Small intestine (tissue), 7 donors: ENCODE results near the gene PRELID3B. TPM values are rescaled to one million over a fixed set of nuclear protein-coding genes. Genes with fewer than 3 reads are reported as not detected.

Experiments
- DNase-seq, 2 donors: peaks; one replicate each; pipeline versions ENCODE4 v3.0.0 to v3.0.0-alpha.2; 2013
- FAIRE-seq: peaks from 2 replicates; lab custom pipeline; 2012; peaks lifted over from hg19 to GRCh38; lab: Jason Lieb, UNC
- H3K27ac ChIP-seq, 3 donors: one replicate each; pipeline ENCODE4 v1.5.1; 2013; ENCODE audit warnings: low read length in 2 of 3, mild to moderate bottlenecking in 2 of 3, control low read depth in 1 of 3, inconsistent platforms in 1 of 3, low read depth in 1 of 3, moderate library complexity in 1 of 3
- H3K27me3 ChIP-seq, 3 donors: one replicate each; pipeline ENCODE4 v1.6.1; 2013; ENCODE audit warnings: low read length in 3 of 3, inconsistent platforms in 1 of 3; ENCODE audit not compliant: control insufficient read depth in 3 of 3, insufficient read depth in 3 of 3
- H3K36me3 ChIP-seq, 3 donors: one replicate each; pipeline ENCODE4 v1.6.1; 2013; ENCODE audit warnings: low read length in 3 of 3, inconsistent platforms in 1 of 3, low read depth in 1 of 3, mild to moderate bottlenecking in 1 of 3, moderate library complexity in 1 of 3; ENCODE audit not compliant: control insufficient read depth in 3 of 3, insufficient read depth in 2 of 3
- H3K4me1 ChIP-seq, 3 donors: one replicate each; pipeline ENCODE4 v1.6.1; 2013; ENCODE audit warnings: low read length in 2 of 3, inconsistent platforms in 1 of 3, low read depth in 1 of 3, mild to moderate bottlenecking in 1 of 3, moderate library complexity in 1 of 3; ENCODE audit not compliant: control insufficient read depth in 3 of 3, insufficient read depth in 2 of 3
- H3K4me3 ChIP-seq, 3 donors: one replicate each; pipeline ENCODE4 v1.5.1; 2013; ENCODE audit warnings: low read length in 3 of 3, control low read depth in 1 of 3, inconsistent platforms in 1 of 3, low read depth in 1 of 3, mild to moderate bottlenecking in 1 of 3, moderate library complexity in 1 of 3
- H3K9me3 ChIP-seq, 2 donors: one replicate each; pipeline ENCODE4 v1.6.1; 2013; ENCODE audit warnings: low read depth in 1 of 2, low read length in 1 of 2; ENCODE audit not compliant: control insufficient read depth in 2 of 2, insufficient read depth in 1 of 2
- WGBS, 3 donors: extraction: QIAGEN DNeasy Blood & Tissue Kit; methylation state at CpG; one replicate each; pipeline ENCODE4 v1.1.7; 2013; 5-methylcytosine and 5-hydroxymethylcytosine counted together
- polyA plus RNA-seq, 4 donors: library from polyadenylated mRNA; stranded (reverse) in 3 of 4; unstranded in 1 of 4; fragments of 200-250 nt in 3 of 4; fragments of 120-200 nt in 1 of 4; gene quantifications; one replicate each; pipeline versions ENCODE4 v1.2.1 to v1.2.3, GENCODE V29; 2013
- donor health status: healthy with polysubstance abuse.
- donor health status: control.
- donor health status: control.
- donor health status: Bipolar disorder and iron deficiency.
- donor health status: healthy.

The PRELID3B gene
- polyA plus RNA-seq, 4 donors, result 66.0 to 120 (median 94.3) TPM

GRCh38 chr20:59020938-59021551 is 21.5 kb downstream of the PRELID3B start:
- Histone ChIP-seq H3K27me3 (no peaks in the 10 kb centered on the region), H3K4me3 (no peak overlapping the region), H3K36me3 (peaks cover 5 to 31% (median 10%) of the 10 kb centered on the region in 3 donors), H3K9me3 (no peaks in the 10 kb centered on the region), H3K4me1 (peaks cover 0 to 3% (median 0%) of the 10 kb centered on the region in 3 donors), H3K27ac (no peak overlapping the region)
- DNase-seq (no peak), FAIRE-seq (no peak)
- whole genome bisulfite sequencing, 3 donors, result 71 to 78% (median 74%) methylated on average over 5 of the region's 5 CpGs

GRCh38 chr20:59019217-59019616 is 23.4 kb downstream of the PRELID3B start, which contains the start of gene TUBB1:
Gene TUBB1 (plus strand): TSS chr20:59019429. CDS start chr20:59019523, 94 bp downstream.
- Histone ChIP-seq H3K4me3 (no peak within 1 kb of the TSS), H3K36me3 (peaks cover 0 to 20% (median 4%) of the 10 kb centered on the region in 3 donors), H3K9me3 (no peaks in the 10 kb centered on the region), H3K27ac (no peak within 1 kb of the TSS), H3K27me3 (no peaks in the 10 kb centered on the region), H3K4me1 (peaks cover 0 to 5% (median 0%) of the 10 kb centered on the region in 3 donors)
- DNase-seq (no peak), FAIRE-seq (no peak)
- 97 to 98% (median 97%) methylated on average over 5 of the region's 5 CpGs for WGBS, 3 donors

- no peaks in the 10 kb centered on the region for H3K27me3 ChIP-seq
- DNase-seq (no peak), FAIRE-seq (no peak)
- peaks cover 0 to 5% (median 0%) of the 10 kb centered on the region in 3 donors for H3K4me1 ChIP-seq
- H3K27ac ChIP-seq, result no peak overlapping the region
- peaks cover 0 to 16% (median 4%) of the 10 kb centered on the region in 3 donors for H3K36me3 ChIP-seq
- no peaks in the 10 kb centered on the region for H3K9me3 ChIP-seq
- H3K4me3 ChIP-seq, result no peak overlapping the region
- 90 to 95% (median 94%) methylated on average over 10 of the region's 10 CpGs for WGBS, 3 donors
Measured at GRCh38 chr20:59018817-59019216, 23.8 kb downstream of the PRELID3B start.

GRCh38 chr20:59017493-59018231 is 24.9 kb downstream of the PRELID3B start:
- FAIRE-seq, result no peak
- H3K36me3 ChIP-seq, result peaks cover 0 to 7% (median 0%) of the 10 kb centered on the region in 3 donors
- no peak for DNase-seq
- H3K4me3 ChIP-seq, result no peak overlapping the region
- peaks cover 0 to 5% (median 0%) of the 10 kb centered on the region in 3 donors for H3K4me1 ChIP-seq
- no peak overlapping the region for H3K27ac ChIP-seq
- no peaks in the 10 kb centered on the region for H3K27me3 ChIP-seq
- whole genome bisulfite sequencing, 3 donors, result 91 to 93% (median 91%) methylated on average over 16 of the region's 16 CpGs
- no peaks in the 10 kb centered on the region for H3K9me3 ChIP-seq

GRCh38 chr20:59016795-59017492 is 25.6 kb downstream of the PRELID3B start:
- Histone ChIP-seq H3K4me3 (no peak overlapping the region), H3K4me1 (peaks cover 0 to 5% (median 0%) of the 10 kb centered on the region in 3 donors), H3K27ac (no peak overlapping the region), H3K27me3 (no peaks in the 10 kb centered on the region), H3K36me3 (peaks cover 0 to 6% (median 0%) of the 10 kb centered on the region in 3 donors), H3K9me3 (no peaks in the 10 kb centered on the region)
- 57 to 60% (median 59%) methylated on average over 4 of the region's 4 CpGs for WGBS, 3 donors
- DNase-seq, result no peak
- FAIRE-seq, result no peak

- Histone ChIP-seq H3K9me3 (no peaks in the 10 kb centered on the region), H3K27me3 (no peaks in the 10 kb centered on the region), H3K27ac (no peak overlapping the region), H3K4me3 (no peak overlapping the region), H3K36me3 (peaks cover 0 to 6% (median 0%) of the 10 kb centered on the region in 3 donors), H3K4me1 (peaks cover 0 to 6% (median 0%) of the 10 kb centered on the region in 3 donors)
- 79 to 82% (median 80%) methylated on average over 16 of the region's 16 CpGs for WGBS, 3 donors
- FAIRE-seq (no peak), DNase-seq (peak in 1 of 2 donors; percentile 23)
Measured at GRCh38 chr20:59015812-59016711, 26.5 kb downstream of the PRELID3B start.

- Histone ChIP-seq H3K27me3 (no peaks in the 10 kb centered on the region), H3K36me3 (peaks cover 0 to 6% (median 0%) of the 10 kb centered on the region in 3 donors), H3K4me3 (no peak overlapping the region), H3K27ac (no peak overlapping the region), H3K9me3 (no peaks in the 10 kb centered on the region), H3K4me1 (peaks cover 0 to 6% (median 0%) of the 10 kb centered on the region in 3 donors)
- 92% methylated on average over 16 of the region's 16 CpGs for WGBS, 3 donors
- DNase-seq (no peak), FAIRE-seq (no peak)
Measured at GRCh38 chr20:59015411-59015810, 27.2 kb downstream of the PRELID3B start.
